ENCODE measurements around the gene KCNH3.

- TF ChIP-seq, protein P1, sequence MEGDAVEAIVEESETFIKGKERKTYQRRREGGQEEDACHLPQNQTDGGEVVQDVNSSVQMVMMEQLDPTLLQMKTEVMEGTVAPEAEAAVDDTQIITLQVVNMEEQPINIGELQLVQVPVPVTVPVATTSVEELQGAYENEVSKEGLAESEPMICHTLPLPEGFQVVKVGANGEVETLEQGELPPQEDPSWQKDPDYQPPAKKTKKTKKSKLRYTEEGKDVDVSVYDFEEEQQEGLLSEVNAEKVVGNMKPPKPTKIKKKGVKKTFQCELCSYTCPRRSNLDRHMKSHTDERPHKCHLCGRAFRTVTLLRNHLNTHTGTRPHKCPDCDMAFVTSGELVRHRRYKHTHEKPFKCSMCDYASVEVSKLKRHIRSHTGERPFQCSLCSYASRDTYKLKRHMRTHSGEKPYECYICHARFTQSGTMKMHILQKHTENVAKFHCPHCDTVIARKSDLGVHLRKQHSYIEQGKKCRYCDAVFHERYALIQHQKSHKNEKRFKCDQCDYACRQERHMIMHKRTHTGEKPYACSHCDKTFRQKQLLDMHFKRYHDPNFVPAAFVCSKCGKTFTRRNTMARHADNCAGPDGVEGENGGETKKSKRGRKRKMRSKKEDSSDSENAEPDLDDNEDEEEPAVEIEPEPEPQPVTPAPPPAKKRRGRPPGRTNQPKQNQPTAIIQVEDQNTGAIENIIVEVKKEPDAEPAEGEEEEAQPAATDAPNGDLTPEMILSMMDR (conservative IDR thresholded peaks at IDR 0.05; ENCODE audit: low read length) = no peak
- no peak for TF ChIP-seq EZH2phosphoT487 (IDR thresholded peaks at IDR 0.05; ENCODE audit: borderline replicate concordance, low read depth, low read length)
Observed at GRCh38 chr12:49496417-49497360, 42.1 kb upstream of the KCNH3 start.
